NCI-H69 (cell line): ENCODE measurements around the gene PRDM11.
A peak's percentile ranks its signal among the peaks of the same experiment; 100 is the strongest.

Source experiments
- DNase-seq: peaks from one replicate; lab custom pipeline; 2025; lab: John Stamatoyannopoulos, UW

The PRDM11 gene

DNA sequence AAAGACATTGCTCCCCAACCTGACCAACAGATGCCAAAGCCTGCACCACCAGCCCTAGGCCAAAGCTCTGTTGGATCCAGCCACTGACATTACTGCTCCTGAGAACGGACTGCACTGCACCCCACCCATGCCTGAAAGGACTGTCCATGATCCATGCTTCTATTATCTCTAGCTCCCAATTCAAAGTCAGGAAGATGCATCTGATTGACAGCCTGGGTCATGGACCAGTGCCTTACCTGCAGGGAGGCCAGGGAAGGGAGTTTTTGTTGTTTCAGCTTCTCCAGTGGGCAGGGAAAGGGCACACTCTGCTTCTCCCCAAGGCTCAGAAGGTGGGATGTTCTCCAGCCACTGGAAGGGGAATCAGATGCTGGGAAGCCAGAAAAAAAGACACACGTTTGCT is 4.8 kb upstream of the PRDM11 start:
- DNase-seq: no peak

- no peak for DNase-seq
Observed at GRCh38 chr11:45142241-45143055, 4.0 kb upstream of the PRDM11 start.

- DNase-seq: no peak
Observed at GRCh38 chr11:45143494-45143893, 2.9 kb upstream of the PRDM11 start.

- DNase-seq: no peak
Observed at GRCh38 chr11:45144126-45145082, 2.0 kb upstream of the PRDM11 start.

GRCh38 chr11:45145083-45145378 is 1.4 kb upstream of the PRDM11 start:
- DNase-seq: no peak

DNA sequence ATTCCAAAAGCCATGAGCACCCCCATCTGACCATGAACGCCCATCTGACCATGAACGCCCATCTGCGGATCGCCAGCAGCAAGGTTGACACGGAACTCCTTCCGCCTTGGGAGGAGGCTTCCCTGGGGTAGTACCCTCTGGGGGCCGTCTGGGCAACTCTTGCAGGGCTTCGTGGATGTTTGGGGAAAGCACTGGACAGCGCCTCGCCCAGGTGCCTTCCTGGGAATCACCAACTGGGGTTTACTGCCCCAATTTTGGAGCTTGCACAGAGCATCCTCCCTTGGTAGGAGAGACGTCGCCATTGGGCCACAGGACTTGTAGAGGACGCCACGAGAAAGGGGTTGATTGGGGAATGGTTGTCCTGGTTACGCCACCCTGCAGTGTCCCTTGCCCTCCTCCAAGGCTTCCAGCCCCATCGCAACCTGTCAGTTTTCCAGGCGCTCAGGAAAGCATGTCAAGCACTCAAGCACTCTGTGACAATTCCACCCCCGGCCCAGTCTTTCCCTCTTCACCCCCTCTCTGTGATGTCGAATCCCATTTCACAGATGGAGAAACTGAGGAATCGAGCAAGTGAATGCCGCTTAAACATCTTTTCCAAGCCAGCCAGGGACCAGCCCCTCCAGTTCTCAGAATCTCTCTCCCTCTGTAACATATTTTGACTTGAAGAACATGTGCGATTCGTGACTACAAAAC is 914 bp upstream of the PRDM11 start:
- peak; percentile 86 for DNase-seq

GRCh38 chr11:45147017-45147728 is 734 bp downstream of the PRDM11 start:
- peak; percentile 99 for DNase-seq

- no peak for DNase-seq
Observed at GRCh38 chr11:45147891-45148675, 1.6 kb downstream of the PRDM11 start.

GRCh38 chr11:45149483-45150056 is 3.1 kb downstream of the PRDM11 start:
- DNase-seq: no peak

GRCh38 chr11:45150301-45150700 is 3.9 kb downstream of the PRDM11 start:
- no peak for DNase-seq

GRCh38 chr11:45150943-45151342 is 4.5 kb downstream of the PRDM11 start:
- DNase-seq: no peak

DNA sequence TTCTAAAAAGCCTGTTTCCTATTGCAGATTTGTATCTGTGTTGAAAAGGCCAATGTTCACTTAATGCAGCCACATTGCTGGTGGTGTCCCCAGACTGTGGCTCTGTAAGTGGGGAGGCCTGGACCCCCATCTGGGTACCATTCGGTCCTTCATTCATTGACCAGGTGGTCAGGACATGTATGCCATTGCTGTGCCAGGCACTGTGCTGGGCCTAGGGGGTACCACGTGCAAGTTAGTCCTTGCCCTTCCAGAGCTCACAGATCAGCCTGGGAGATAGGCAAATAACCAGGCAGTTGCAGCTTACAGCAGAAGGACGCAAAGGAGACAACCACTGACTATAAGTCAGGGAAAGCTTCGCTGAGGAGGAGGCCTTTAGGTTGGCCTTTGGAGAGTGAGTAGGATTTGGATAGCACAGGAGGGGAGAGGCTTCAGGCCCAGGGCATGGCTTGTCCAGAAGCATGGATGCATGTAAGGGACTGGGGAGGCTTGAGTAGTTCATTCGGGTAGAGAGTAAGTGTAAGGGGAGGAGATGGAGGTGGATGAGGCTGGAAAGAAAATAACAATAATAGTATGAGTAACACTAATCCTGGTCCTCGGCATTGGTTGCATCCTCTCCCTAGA is 5.0 kb downstream of the PRDM11 start:
- DNase-seq: no peak

- no peak for DNase-seq
Observed at GRCh38 chr11:45152740-45153595, 6.5 kb downstream of the PRDM11 start.

- DNase-seq: no peak
Observed at GRCh38 chr11:45154276-45154675, 7.8 kb downstream of the PRDM11 start.

GRCh38 chr11:45155058-45155551 is 8.7 kb downstream of the PRDM11 start:
- DNase-seq: no peak

DNA sequence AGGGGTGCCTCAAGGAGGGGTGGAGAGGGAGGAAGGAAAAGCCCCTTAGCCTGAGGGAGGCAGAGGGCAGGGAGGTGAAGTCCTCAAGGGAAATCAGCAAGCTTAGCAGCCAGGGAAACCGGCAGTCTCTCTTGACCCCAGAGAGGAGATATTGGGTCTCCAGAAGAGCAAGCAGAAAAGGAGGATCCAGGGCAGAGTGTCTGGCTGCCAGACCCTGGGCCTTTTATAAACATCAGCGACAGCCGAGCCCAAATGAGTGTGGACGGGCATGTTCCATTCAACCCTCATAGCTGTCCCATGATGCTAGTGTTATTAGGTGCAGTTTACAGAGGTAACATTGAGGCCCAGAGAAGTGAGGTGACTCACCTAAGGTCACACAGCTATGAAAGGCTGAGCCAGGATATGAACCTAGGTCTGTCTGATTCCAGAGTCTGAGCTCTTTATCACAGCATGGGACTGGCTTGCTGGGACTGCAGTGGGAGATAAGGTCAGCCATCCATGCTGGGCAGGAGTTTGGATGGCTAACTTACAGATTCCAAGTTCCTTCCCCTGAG is 9.3 kb downstream of the PRDM11 start:
- no peak for DNase-seq

DNA sequence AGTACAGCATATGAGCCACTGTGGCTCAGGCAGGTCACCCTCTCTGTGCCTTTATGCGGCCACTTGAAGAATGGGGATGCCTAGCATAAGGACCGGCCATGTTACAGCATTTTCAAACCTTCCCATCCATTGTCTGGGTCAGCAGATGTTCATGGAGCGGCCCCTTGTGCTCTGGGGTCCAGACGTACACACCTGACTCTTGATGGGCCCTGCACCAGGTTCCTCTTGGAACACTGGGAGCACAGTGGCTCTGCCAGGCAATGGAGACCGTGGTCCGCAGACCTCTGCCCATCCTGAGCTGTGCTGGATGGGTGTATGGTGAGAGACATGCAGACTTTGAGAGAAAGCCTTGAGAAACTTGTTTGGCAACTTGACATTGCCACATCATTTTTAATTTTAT is 9.8 kb downstream of the PRDM11 start:
- no peak for DNase-seq

GRCh38 chr11:45156741-45157140 is 10.3 kb downstream of the PRDM11 start:
- DNase-seq: no peak
